ENCODE measurements around the gene PIRT.

The PIRT gene

GRCh38 chr17:10787306-10788045, 50.4 kb downstream of the PIRT start:
- DNase-seq (ENCODE audit: low spot score) = no peak

DNA sequence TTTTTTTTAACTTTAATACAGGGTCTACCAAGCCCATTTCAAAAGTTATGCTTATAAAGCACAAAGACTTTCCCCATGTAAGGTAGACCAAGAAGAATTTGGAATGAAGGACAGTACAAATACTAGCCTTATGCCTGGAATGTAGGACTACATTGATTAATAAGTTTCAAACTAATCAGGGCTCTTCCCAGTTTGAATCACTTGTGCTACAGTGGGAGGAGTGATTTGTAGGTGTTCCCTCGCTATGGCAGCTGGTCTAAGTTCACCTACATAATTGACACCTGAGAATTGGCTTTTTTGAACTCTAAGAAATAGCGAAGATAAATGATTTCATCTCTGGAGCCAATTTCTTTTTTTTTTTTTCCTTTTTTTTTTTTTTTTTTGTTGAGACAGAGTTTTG, 52.6 kb downstream of the PIRT start:
- no peak for DNase-seq (ENCODE audit: low spot score)

DNA sequence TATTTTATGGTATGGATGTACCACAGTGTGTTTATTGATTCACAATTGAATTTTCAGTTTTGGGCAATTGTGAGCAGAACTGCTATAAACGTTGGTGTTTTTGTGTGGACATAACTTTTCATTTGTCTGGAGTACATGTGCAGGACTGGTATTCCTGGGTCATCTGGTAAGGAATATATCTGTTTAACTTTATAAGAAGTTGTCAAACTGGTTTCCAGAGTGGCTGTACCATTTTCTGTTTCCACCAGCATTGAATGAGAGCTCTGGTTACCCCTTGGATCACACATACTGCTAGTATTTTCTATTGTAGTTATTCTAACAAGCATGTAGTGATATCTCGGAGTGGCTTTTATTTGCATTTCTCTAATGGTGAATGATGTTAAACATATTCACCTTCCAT, 58.3 kb downstream of the PIRT start:
- no peak for DNase-seq (ENCODE audit: low spot score)

DNA sequence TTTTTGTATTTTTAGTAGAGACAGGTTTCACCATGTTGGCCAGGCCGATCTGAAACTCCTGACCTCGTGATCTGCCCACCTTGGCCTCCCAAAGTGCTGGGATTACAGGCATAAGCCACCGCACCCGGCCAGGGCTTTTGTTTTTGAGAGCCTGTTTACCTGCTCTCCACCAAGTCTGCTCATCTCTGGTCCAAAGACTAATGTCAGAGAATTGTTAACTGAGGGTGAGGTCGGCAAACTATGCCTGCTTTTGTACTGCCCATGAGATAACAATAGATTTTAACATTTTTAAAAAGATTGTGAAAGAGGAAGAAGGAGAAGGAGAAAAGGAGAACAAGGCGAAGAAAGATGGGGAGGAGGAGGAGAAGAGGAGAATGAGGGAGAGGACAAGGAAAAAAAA, 60.0 kb downstream of the PIRT start:
- no peak for DNase-seq (ENCODE audit: low spot score)

DNA sequence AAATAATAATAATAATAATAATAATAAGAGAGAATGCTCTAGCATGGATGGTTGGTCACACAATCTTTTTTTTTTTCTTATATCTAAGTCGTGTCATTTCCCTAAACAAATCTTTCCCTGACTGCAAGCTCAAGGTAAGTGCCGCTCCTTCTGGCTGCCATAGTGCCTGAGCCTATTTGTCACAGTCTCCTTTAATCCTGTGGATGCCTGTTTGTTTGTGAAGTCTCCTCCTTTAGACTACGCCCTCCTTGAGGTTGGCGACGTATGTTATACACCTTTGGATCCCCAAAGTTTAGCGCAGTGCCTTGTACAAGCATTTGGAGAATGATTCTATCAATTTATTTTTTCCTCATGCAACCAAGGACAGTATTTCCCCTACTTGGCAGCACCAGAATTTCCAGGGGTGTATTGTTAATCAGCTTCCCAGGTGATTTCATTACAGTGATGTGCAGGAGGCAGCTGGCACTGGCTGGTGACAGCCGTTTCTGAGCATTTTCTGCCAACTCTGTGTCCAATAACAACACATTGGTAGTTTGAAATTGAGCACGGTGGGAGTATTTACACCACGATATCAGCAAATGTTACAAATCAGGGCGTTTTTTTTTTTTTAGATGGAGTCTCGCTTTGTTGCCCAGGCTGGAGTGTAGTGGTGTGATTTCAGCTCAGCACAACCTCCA, 60.6 kb downstream of the PIRT start:
- DNase-seq (ENCODE audit: low spot score) = no peak

- no peak for DNase-seq (ENCODE audit: low spot score)
Observed at GRCh38 chr17:10776381-10776780, 61.5 kb downstream of the PIRT start.

DNA sequence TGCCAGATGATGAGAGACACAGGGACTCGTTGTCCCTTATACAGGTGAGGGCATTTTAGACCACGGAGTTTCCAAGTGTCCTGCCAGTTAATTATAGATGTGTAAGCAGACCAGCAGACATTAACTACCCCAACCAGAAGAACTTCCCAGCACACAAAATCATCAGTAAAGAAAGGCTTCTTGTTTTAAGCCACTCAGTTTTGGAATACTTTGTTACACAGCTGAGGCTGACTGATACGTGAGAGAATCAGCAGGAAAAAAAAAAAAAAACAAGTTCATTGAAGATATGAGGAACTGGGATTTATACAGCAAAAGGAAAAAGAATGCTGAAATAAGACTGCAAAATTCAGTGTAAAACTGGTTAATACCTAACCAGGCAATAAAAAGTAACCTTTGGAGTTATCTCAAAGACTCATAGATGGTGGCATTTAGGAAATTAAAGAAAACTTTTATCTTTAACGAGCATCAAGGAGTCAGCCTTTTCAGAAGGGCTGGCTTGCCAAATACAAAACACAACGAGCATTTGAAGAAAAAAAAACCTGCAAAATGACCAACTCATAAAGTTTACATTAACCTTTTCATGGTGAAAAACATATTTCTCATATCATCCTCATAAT, 62.0 kb downstream of the PIRT start:
- DNase-seq (ENCODE audit: low spot score) = no peak

GRCh38 chr17:10775058-10775457, 62.8 kb downstream of the PIRT start:
- DNase-seq (ENCODE audit: low spot score) = no peak

DNA sequence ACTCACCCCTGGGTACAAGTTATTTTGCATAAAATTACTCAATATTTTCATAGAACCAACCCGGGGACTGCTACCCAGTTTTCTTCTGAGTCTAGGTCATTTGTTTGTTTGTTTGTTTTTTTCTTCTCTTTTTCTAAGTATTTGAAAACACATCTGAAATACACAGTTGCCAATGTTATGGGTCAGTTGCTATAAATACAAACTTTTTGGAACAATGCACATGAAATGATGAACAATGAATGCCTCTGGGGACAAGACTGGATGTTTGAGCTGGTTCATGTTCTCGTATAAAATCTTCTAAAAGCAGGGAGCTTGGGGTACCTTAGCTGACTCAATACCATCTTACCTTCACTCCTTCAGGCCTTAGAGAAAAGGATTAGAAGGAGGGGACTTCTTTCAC, 64.5 kb downstream of the PIRT start:
- no peak for DNase-seq (ENCODE audit: low spot score)
